ENCODE results near the gene TMEM145.

The TMEM145 gene

GRCh38 chr19:42284591-42285341 is 28.3 kb upstream of the TMEM145 start:
- ATAC-seq = no peak
- TF ChIP-seq ZNF565 (CRISPR knock-in tag; conservative IDR thresholded peaks at IDR 0.05; ENCODE audit: low read depth) (no peak), ZFP3 (CRISPR knock-in tag; IDR thresholded peaks at IDR 0.05) (no peak), ESRRG (CRISPR knock-in tag; IDR thresholded peaks at IDR 0.05) (no peak), ISL1 (CRISPR knock-in tag; IDR thresholded peaks at IDR 0.05) (no peak), CSRNP3 (CRISPR knock-in tag; IDR thresholded peaks at IDR 0.05) (no peak), PPARA (CRISPR knock-in tag; IDR thresholded peaks at IDR 0.05; ENCODE audit: borderline replicate concordance) (no peak), SNAI2 (CRISPR knock-in tag; IDR thresholded peaks at IDR 0.05) (no peak), TOX (CRISPR knock-in tag; IDR thresholded peaks at IDR 0.05; ENCODE audit: borderline replicate concordance) (no peak), ZC3H10 (CRISPR knock-in tag; IDR thresholded peaks at IDR 0.05) (no peak), ZFP30 (CRISPR knock-in tag; IDR thresholded peaks at IDR 0.05) (no peak), ARNTL (CRISPR knock-in tag; IDR thresholded peaks at IDR 0.05; ENCODE audit: borderline replicate concordance, low read depth) (no peak), PATZ1 (CRISPR knock-in tag; IDR thresholded peaks at IDR 0.05; ENCODE audit: borderline replicate concordance) (no peak)

GRCh38 chr19:42285541-42285941 is 27.6 kb upstream of the TMEM145 start:
- no peak for ATAC-seq
- TF ChIP-seq ZNF8 (CRISPR knock-in tag; IDR thresholded peaks at IDR 0.05) (no peak), CSRNP3 (CRISPR knock-in tag; IDR thresholded peaks at IDR 0.05) (no peak), GLIS3 (CRISPR knock-in tag; IDR thresholded peaks at IDR 0.05) (no peak), ARNTL (CRISPR knock-in tag; IDR thresholded peaks at IDR 0.05; ENCODE audit: borderline replicate concordance, low read depth) (no peak), ZC3H10 (CRISPR knock-in tag; IDR thresholded peaks at IDR 0.05) (no peak), SNAI2 (CRISPR knock-in tag; IDR thresholded peaks at IDR 0.05) (no peak), ESRRG (CRISPR knock-in tag; IDR thresholded peaks at IDR 0.05) (no peak)

- ATAC-seq = no peak
- TF ChIP-seq TSHZ2 (CRISPR knock-in tag; IDR thresholded peaks at IDR 0.05) (no peak), TOX (CRISPR knock-in tag; IDR thresholded peaks at IDR 0.05; ENCODE audit: borderline replicate concordance) (no peak), ISL1 (CRISPR knock-in tag; IDR thresholded peaks at IDR 0.05) (no peak), CREB5 (CRISPR knock-in tag; IDR thresholded peaks at IDR 0.05; ENCODE audit: low read depth) (no peak), PATZ1 (CRISPR knock-in tag; IDR thresholded peaks at IDR 0.05; ENCODE audit: borderline replicate concordance) (no peak), ZFP30 (CRISPR knock-in tag; IDR thresholded peaks at IDR 0.05) (no peak), PPARA (CRISPR knock-in tag; IDR thresholded peaks at IDR 0.05; ENCODE audit: borderline replicate concordance) (no peak), ZFP3 (CRISPR knock-in tag; IDR thresholded peaks at IDR 0.05) (no peak), POU6F1 (CRISPR knock-in tag; IDR thresholded peaks at IDR 0.05; ENCODE audit: borderline replicate concordance, low read depth) (no peak), ZNF8 (CRISPR knock-in tag; IDR thresholded peaks at IDR 0.05) (no peak), RARB (CRISPR knock-in tag; IDR thresholded peaks at IDR 0.05) (no peak), OSR1 (CRISPR knock-in tag; IDR thresholded peaks at IDR 0.05) (no peak), ZC3H10 (CRISPR knock-in tag; IDR thresholded peaks at IDR 0.05) (no peak), TCF4 (CRISPR knock-in tag; IDR thresholded peaks at IDR 0.05; ENCODE audit: borderline replicate concordance) (no peak), CSDC2 (CRISPR knock-in tag; IDR thresholded peaks at IDR 0.05) (no peak), CSRNP3 (CRISPR knock-in tag; IDR thresholded peaks at IDR 0.05) (no peak), ZNF70 (CRISPR knock-in tag; IDR thresholded peaks at IDR 0.05) (no peak), ZNF565 (CRISPR knock-in tag; conservative IDR thresholded peaks at IDR 0.05; ENCODE audit: low read depth) (no peak)
These were observed 27.1 kb upstream of the TMEM145 start for GRCh38 chr19:42285988-42286348.
